AG09309 (cell line): ENCODE measurements around the gene PLXNA2.

Experiments used
- DNase-seq: peaks from one replicate; pipeline ENCODE4 v3.0.0-alpha.2; 2010; ENCODE audit warnings: low read depth
- H3K4me3 ChIP-seq: 2 replicates; pipeline ENCODE4 v1.5.1; 2011; ENCODE audit warnings: mild to moderate bottlenecking, low read depth, low read length, moderate library complexity; ENCODE audit not compliant: control insufficient read depth
- TF ChIP-seq, protein P1 (sequence below): IDR thresholded peaks from 2 replicates; pipeline ENCODE4 v1.5.1; 2011; ENCODE audit warnings: mild to moderate bottlenecking, low read depth, low read length, inconsistent platforms; ENCODE audit not compliant: insufficient read depth, control insufficient read depth; ENCODE audit errors: missing control alignments

The PLXNA2 gene

GRCh38 chr1:208052926-208053407 lies 191.2 kb downstream of the PLXNA2 start:
- TF ChIP-seq, protein P1, sequence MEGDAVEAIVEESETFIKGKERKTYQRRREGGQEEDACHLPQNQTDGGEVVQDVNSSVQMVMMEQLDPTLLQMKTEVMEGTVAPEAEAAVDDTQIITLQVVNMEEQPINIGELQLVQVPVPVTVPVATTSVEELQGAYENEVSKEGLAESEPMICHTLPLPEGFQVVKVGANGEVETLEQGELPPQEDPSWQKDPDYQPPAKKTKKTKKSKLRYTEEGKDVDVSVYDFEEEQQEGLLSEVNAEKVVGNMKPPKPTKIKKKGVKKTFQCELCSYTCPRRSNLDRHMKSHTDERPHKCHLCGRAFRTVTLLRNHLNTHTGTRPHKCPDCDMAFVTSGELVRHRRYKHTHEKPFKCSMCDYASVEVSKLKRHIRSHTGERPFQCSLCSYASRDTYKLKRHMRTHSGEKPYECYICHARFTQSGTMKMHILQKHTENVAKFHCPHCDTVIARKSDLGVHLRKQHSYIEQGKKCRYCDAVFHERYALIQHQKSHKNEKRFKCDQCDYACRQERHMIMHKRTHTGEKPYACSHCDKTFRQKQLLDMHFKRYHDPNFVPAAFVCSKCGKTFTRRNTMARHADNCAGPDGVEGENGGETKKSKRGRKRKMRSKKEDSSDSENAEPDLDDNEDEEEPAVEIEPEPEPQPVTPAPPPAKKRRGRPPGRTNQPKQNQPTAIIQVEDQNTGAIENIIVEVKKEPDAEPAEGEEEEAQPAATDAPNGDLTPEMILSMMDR = no peak
- H3K4me3 ChIP-seq = no peak overlapping the region
- DNase-seq = no peak

DNA sequence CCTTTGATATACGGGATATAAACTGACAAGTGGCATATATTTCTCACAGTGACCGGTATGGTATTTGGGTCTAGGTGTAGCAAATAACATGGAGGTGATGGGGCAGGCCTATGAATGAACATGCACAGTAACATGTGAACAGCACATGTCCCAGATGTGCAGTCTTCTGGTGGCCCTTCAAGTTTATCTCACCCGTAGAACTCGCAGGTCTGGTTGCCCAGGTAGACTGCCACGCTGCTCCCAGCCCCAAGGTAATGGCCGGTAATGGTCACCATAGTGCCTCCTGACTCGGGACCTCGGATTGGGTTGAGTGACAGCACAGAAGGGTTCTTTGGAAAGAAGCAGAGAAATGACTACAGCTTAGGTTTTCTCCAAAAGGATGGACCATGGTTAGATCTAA lies 192.0 kb downstream of the PLXNA2 start:
- TF ChIP-seq, protein P1 = no peak
- H3K4me3 ChIP-seq = no peak overlapping the region
- no peak for DNase-seq

- H3K4me3 ChIP-seq = no peak overlapping the region
- TF ChIP-seq, protein P1 = no peak
- no peak for DNase-seq
Observed at GRCh38 chr1:208051651-208052050, 192.5 kb downstream of the PLXNA2 start.

GRCh38 chr1:208048904-208049303 lies 195.3 kb downstream of the PLXNA2 start:
- TF ChIP-seq, protein P1 = no peak
- DNase-seq = no peak
- H3K4me3 ChIP-seq = no peak overlapping the region

GRCh38 chr1:208047975-208048374 lies 196.2 kb downstream of the PLXNA2 start:
- TF ChIP-seq, protein P1 = no peak
- no peak overlapping the region for H3K4me3 ChIP-seq
- no peak for DNase-seq

- H3K4me3 ChIP-seq = no peak overlapping the region
- TF ChIP-seq, protein P1 = no peak
- DNase-seq = no peak
Observed at GRCh38 chr1:208047476-208047934, 196.7 kb downstream of the PLXNA2 start.

GRCh38 chr1:208045463-208046260 lies 198.5 kb downstream of the PLXNA2 start:
- no peak overlapping the region for H3K4me3 ChIP-seq
- TF ChIP-seq, protein P1 = no peak
- DNase-seq = no peak
